ENCODE data around the gene TMEM131L. TPM values are rescaled to one million over a fixed set of nuclear protein-coding genes. Genes with fewer than 3 reads are reported as not detected.

TMEM131L gene
- total and polyA plus RNA-seq, 2 donors (not counting 3 experiments of a cell fraction or from before 2014, with no cell fraction given): 7.7 to 21.2 TPM

DNA sequence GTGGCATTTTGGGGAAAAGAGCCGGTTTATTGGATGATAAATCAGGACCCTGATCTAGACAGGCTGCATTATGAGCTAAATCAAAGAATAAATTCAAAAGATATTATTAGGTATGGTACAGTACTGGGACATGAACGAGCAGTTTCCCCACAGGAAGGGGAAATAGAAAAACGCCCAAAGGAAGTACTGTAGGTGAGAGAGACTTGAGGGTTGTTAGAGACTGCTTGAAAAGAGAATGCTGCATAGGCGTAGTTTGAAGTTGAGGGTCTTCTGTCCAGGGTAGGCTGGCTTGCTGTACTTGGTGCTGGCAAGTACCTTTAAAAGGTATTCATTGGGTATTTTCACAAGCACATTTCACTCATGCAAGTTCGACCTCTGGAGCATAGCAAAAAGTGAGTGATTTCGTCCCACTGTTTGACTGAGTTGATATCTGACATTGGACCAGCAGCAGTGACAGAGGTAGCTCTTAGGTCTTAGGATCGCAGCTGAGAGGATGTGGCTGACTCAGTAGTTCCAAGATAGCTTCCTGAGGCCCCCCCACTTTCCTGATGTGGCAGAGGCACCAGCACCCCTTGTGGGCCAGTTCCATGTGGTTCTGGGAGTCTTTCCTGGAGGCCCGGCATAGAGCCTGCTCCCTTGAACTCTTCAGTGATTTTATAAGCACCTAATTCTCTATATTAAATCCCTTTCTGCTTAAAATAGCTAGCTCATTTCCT, 64.3 kb downstream of the TMEM131L start:
- no peaks in the 10 kb centered on the region for H3K9me3 ChIP-seq (replicated peaks; ENCODE audit: control insufficient read depth, insufficient read depth, low read length)
- BruUV-seq (replicated peaks): no TSS peak
- H4K20me1 ChIP-seq (replicated peaks; ENCODE audit: control insufficient read depth, extremely low read depth, insufficient read depth, low read length): peaks cover 2% of the 10 kb centered on the region
- peaks cover 25% of the 10 kb centered on the region for H3K4me1 ChIP-seq (ENCODE audit: control insufficient read depth, extremely low read depth, insufficient read depth, low read length)
- POLR2A ChIA-PET: interaction anchor here (1.1 kb wide), 1 partner anchor 64 kb away, joined by 3 read pairs; the partner anchor contains the start of gene TMEM131L
- H3K27ac ChIP-seq (ENCODE audit: insufficient read depth, low read depth, low read length): no peak overlapping the region
- CTCF ChIA-PET: interaction anchor here (0.7 to 2.8 kb wide), 14 partner anchors 10 to 185 kb away, joined by 3 to 18 read pairs (median 6); partner anchors contain the start of gene TMEM131L
- H3K4me2 ChIP-seq (ENCODE audit: insufficient read depth, low read length): peak overlapping the region; percentile 45
- no peaks in the 10 kb centered on the region for H3K79me2 ChIP-seq (ENCODE audit: control insufficient read depth, insufficient read depth, low read length)
- intact Hi-C loops (cut with micrococcal nuclease) (loop anchor here (2.0 to 5.0 kb wide), 3 partner anchors 16 to 43 kb away; no protein-coding TSS in a partner anchor), dilution Hi-C loops (cut with MboI; ENCODE audit: extremely low pct_ligation_motif_present, low sequenced_read_pairs) (no loop called here)
- H3K4me3 ChIP-seq (replicated peaks in 1 of 3; ENCODE audit: insufficient read depth in 1 of 3, low read depth in 1 of 3, low read length in 3 of 3): no peak overlapping the region
- DNase-seq (ENCODE audit: low read depth, low spot score) (peak; percentile 74), FAIRE-seq (peak; percentile 84)
- no peak overlapping the region for H3K9ac ChIP-seq (replicated peaks; ENCODE audit: extremely low read depth, insufficient read depth, low read length)
- peak; percentile 32 for TF ChIP-seq FOS (IDR thresholded peaks at IDR 0.05; ENCODE audit: borderline replicate concordance, insufficient read depth, low read length)
- TF ChIP-seq MYC (IDR thresholded peaks at IDR 0.05; ENCODE audit: low read depth, low read length): no peak
- no peaks in the 10 kb centered on the region for H3K9me1 ChIP-seq (replicated peaks; ENCODE audit: control insufficient read depth, extremely low read depth, insufficient read depth, low read length)
- H3K27me3 ChIP-seq (ENCODE audit: control insufficient read depth in 2 of 2, insufficient read depth in 2 of 2, low read length in 2 of 2): no peaks in the 10 kb centered on the region
- H3K36me3 ChIP-seq (ENCODE audit: control insufficient read depth in 2 of 2, extremely low read depth in 1 of 2, insufficient read depth in 2 of 2, low read length in 2 of 2): no peaks in the 10 kb centered on the region
- H2AFZ ChIP-seq (ENCODE audit: low read depth, low read length): no peak overlapping the region

- Histone ChIP-seq H3K9me3 (replicated peaks; ENCODE audit: control insufficient read depth, insufficient read depth, low read length) (no peaks in the 10 kb centered on the region), H3K4me1 (ENCODE audit: control insufficient read depth, extremely low read depth, insufficient read depth, low read length) (peaks cover 25% of the 10 kb centered on the region), H2AFZ (ENCODE audit: low read depth, low read length) (no peak overlapping the region), H3K4me2 (ENCODE audit: insufficient read depth, low read length) (peak overlapping the region; percentile 45), H3K79me2 (ENCODE audit: control insufficient read depth, insufficient read depth, low read length) (no peaks in the 10 kb centered on the region), H3K36me3 (ENCODE audit: control insufficient read depth in 2 of 2, extremely low read depth in 1 of 2, insufficient read depth in 2 of 2, low read length in 2 of 2) (no peaks in the 10 kb centered on the region), H3K9ac (replicated peaks; ENCODE audit: extremely low read depth, insufficient read depth, low read length) (no peak overlapping the region), H4K20me1 (replicated peaks; ENCODE audit: control insufficient read depth, extremely low read depth, insufficient read depth, low read length) (peaks cover 2% of the 10 kb centered on the region), H3K27ac (ENCODE audit: insufficient read depth, low read depth, low read length) (no peak overlapping the region), H3K4me3 (replicated peaks in 1 of 3; ENCODE audit: insufficient read depth in 1 of 3, low read depth in 1 of 3, low read length in 3 of 3) (no peak overlapping the region), H3K27me3 (ENCODE audit: control insufficient read depth in 2 of 2, insufficient read depth in 2 of 2, low read length in 2 of 2) (no peaks in the 10 kb centered on the region), H3K9me1 (replicated peaks; ENCODE audit: control insufficient read depth, extremely low read depth, insufficient read depth, low read length) (no peaks in the 10 kb centered on the region)
- no peak for DNase-seq (ENCODE audit: low read depth, low spot score)
- dilution Hi-C loops (cut with MboI; ENCODE audit: extremely low pct_ligation_motif_present, low sequenced_read_pairs): no loop called here
- intact Hi-C loops (cut with micrococcal nuclease): loop anchor here (1.0 to 5.0 kb wide), 4 partner anchors 16 to 66 kb away; no protein-coding TSS in a partner anchor
- TF ChIP-seq FOS (IDR thresholded peaks at IDR 0.05; ENCODE audit: borderline replicate concordance, insufficient read depth, low read length) (no peak), GATA2 (IDR thresholded peaks at IDR 0.05; ENCODE audit: insufficient read depth, insufficient read length, low read depth, low read length) (no peak), EZH2 (IDR thresholded peaks at IDR 0.05; ENCODE audit: borderline replicate concordance, low read depth, low read length, severe bottlenecking) (no peak), POLR2AphosphoS5 (IDR thresholded peaks at IDR 0.05; ENCODE audit: insufficient read depth, low read depth, low read length) (no peak)
- TF ChIP-seq, protein P1, sequence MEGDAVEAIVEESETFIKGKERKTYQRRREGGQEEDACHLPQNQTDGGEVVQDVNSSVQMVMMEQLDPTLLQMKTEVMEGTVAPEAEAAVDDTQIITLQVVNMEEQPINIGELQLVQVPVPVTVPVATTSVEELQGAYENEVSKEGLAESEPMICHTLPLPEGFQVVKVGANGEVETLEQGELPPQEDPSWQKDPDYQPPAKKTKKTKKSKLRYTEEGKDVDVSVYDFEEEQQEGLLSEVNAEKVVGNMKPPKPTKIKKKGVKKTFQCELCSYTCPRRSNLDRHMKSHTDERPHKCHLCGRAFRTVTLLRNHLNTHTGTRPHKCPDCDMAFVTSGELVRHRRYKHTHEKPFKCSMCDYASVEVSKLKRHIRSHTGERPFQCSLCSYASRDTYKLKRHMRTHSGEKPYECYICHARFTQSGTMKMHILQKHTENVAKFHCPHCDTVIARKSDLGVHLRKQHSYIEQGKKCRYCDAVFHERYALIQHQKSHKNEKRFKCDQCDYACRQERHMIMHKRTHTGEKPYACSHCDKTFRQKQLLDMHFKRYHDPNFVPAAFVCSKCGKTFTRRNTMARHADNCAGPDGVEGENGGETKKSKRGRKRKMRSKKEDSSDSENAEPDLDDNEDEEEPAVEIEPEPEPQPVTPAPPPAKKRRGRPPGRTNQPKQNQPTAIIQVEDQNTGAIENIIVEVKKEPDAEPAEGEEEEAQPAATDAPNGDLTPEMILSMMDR (IDR thresholded peaks at IDR 0.05; ENCODE audit: extremely low read depth in 1 of 2, insufficient read depth in 1 of 2, low read depth in 1 of 2, low read length in 2 of 2): peak in 1 of 2 donors; percentile 1
- BruUV-seq (replicated peaks): no TSS peak
- no peak for FAIRE-seq
- POLR2A ChIA-PET: interaction anchor here (1.1 kb wide), 1 partner anchor 65 kb away, joined by 3 read pairs; the partner anchor contains the start of gene TMEM131L
- CTCF ChIA-PET: interaction anchor here (0.6 to 2.8 kb wide), 16 partner anchors 10 to 388 kb away, joined by 3 to 18 read pairs (median 5); partner anchors contain the start of gene TMEM131L
Measured at GRCh38 chr4:153531000-153531358, 64.8 kb downstream of the TMEM131L start.

Data from endothelial cell of umbilical vein (primary cell).